SK-N-SH treated with all-trans-retinoic acid at 6 μM for 48 hours (cell line): ENCODE results near the gene ADAMTSL1.

ENCODE experiments used
- ATAC-seq: fragments of 200-7000 bp; cut with Tn5 transposase; 3 replicates; pipeline ENCODE4 v1.9.1; 2020; ENCODE audit warnings: mild to moderate bottlenecking, moderate library complexity
- ARNTL ChIP-seq: fragments of 450-650 bp; formaldehyde crosslinking; IDR thresholded peaks from 2 replicates; pipeline ENCODE4 v1.5.0; 2020; ENCODE audit warnings: low read depth, mild to moderate bottlenecking, moderate library complexity, borderline replicate concordance
- BACH2 ChIP-seq: fragments of 250-450 bp; sonication (Bioruptor Pico); IDR thresholded peaks from 2 replicates; pipeline ENCODE4 v1.9.0; 2021; ENCODE audit warnings: mild to moderate bottlenecking, borderline replicate concordance
- CREB5 ChIP-seq: fragments of 250-450 bp; sonication (Bioruptor Pico); IDR thresholded peaks from 2 replicates; pipeline ENCODE4 v1.5.1; 2020; ENCODE audit warnings: low read depth, mild to moderate bottlenecking, moderate library complexity
- CSDC2 ChIP-seq: fragments of 250-450 bp; sonication (Bioruptor Pico); IDR thresholded peaks from 2 replicates; pipeline ENCODE4 v1.5.0; 2020; ENCODE audit warnings: mild to moderate bottlenecking, moderate library complexity
- CSRNP3 ChIP-seq: fragments of 250-450 bp; sonication (Bioruptor Pico); IDR thresholded peaks from 2 replicates; pipeline ENCODE4 v1.5.1; 2021; ENCODE audit warnings: mild to moderate bottlenecking, moderate library complexity
- ESRRG ChIP-seq: fragments of 250-450 bp; sonication (Bioruptor Pico); IDR thresholded peaks from 2 replicates; pipeline ENCODE4 v1.6.1; 2021; ENCODE audit warnings: mild to moderate bottlenecking
- GLIS3 ChIP-seq: fragments of 250-450 bp; sonication (Bioruptor Pico); IDR thresholded peaks from 2 replicates; pipeline ENCODE4 v1.5.0; 2020; ENCODE audit warnings: mild to moderate bottlenecking, moderate library complexity
- ISL1 ChIP-seq: fragments of 250-450 bp; sonication (Bioruptor Pico); IDR thresholded peaks from 2 replicates; pipeline ENCODE4 v2.1.2; 2022; ENCODE audit warnings: mild to moderate bottlenecking, moderate library complexity
- PPARA ChIP-seq: fragments of 250-450 bp; sonication (Bioruptor Pico); IDR thresholded peaks from 2 replicates; pipeline ENCODE4 v1.5.0; 2020; ENCODE audit warnings: mild to moderate bottlenecking, borderline replicate concordance
- SNAI2 ChIP-seq: fragments of 250-450 bp; sonication (Bioruptor Pico); IDR thresholded peaks from 2 replicates; pipeline ENCODE4 v1.5.0; 2020; ENCODE audit warnings: mild to moderate bottlenecking, moderate library complexity
- TCF4 ChIP-seq: fragments of 250-450 bp; sonication (Bioruptor Pico); IDR thresholded peaks from 2 replicates; pipeline ENCODE4 v1.8.0; 2021; ENCODE audit warnings: mild to moderate bottlenecking, moderate library complexity, borderline replicate concordance
- TOX ChIP-seq: fragments of 250-450 bp; sonication (Bioruptor Pico); IDR thresholded peaks from 2 replicates; pipeline ENCODE4 v1.8.0; 2021; ENCODE audit warnings: mild to moderate bottlenecking, moderate library complexity, borderline replicate concordance
- ZC3H10 ChIP-seq: fragments of 250-450 bp; sonication (Bioruptor Pico); IDR thresholded peaks from 2 replicates; pipeline ENCODE4 v1.5.1; 2021; ENCODE audit warnings: mild to moderate bottlenecking, moderate library complexity
- ZFP3 ChIP-seq: fragments of 250-450 bp; sonication (Bioruptor Pico); IDR thresholded peaks from 2 replicates; pipeline ENCODE4 v1.5.0; 2020; ENCODE audit warnings: mild to moderate bottlenecking, moderate library complexity
- ZFP30 ChIP-seq: fragments of 450-650 bp; formaldehyde crosslinking; IDR thresholded peaks from 2 replicates; pipeline ENCODE4 v1.5.0; 2022; ENCODE audit warnings: mild to moderate bottlenecking, moderate library complexity
- ZNF70 ChIP-seq: fragments of 450-650 bp; formaldehyde crosslinking; IDR thresholded peaks from 2 replicates; pipeline ENCODE4 v1.5.0; 2020; ENCODE audit warnings: mild to moderate bottlenecking, moderate library complexity
- ZNF8 ChIP-seq: fragments of 450-650 bp; formaldehyde crosslinking; IDR thresholded peaks from 2 replicates; pipeline ENCODE4 v1.5.0; 2020; ENCODE audit warnings: mild to moderate bottlenecking, moderate library complexity
- TF ChIP-seq, protein P1 (sequence below): fragments of 250-450 bp; sonication (Bioruptor Pico); IDR thresholded peaks from 2 replicates; pipeline ENCODE4 v1.5.0; 2020; ENCODE audit warnings: mild to moderate bottlenecking, moderate library complexity
- TF ChIP-seq, protein P2 (sequence below): fragments of 250-450 bp; sonication (Bioruptor Pico); IDR thresholded peaks from 2 replicates; pipeline ENCODE4 v1.8.0; 2020; ENCODE audit warnings: mild to moderate bottlenecking, moderate library complexity, borderline replicate concordance
- TF ChIP-seq, protein P3 (sequence below): fragments of 250-450 bp; sonication (Bioruptor Pico); IDR thresholded peaks from 2 replicates; pipeline ENCODE4 v1.8.0; 2021; ENCODE audit warnings: low read depth, mild to moderate bottlenecking, moderate library complexity, borderline replicate concordance

ADAMTSL1 gene

GRCh38 chr9:18438300-18438925 is 35.5 kb upstream of the ADAMTSL1 start:
- no peak for TF ChIP-seq BACH2 (CRISPR knock-in tag)
- no peak for TF ChIP-seq TCF4 (CRISPR knock-in tag)
- TF ChIP-seq ZFP30: no peak
- TF ChIP-seq ZC3H10 (CRISPR knock-in tag): no peak
- TF ChIP-seq CSRNP3: no peak
- TF ChIP-seq ZNF8: no peak
- peak; percentile 75 for ATAC-seq

DNA sequence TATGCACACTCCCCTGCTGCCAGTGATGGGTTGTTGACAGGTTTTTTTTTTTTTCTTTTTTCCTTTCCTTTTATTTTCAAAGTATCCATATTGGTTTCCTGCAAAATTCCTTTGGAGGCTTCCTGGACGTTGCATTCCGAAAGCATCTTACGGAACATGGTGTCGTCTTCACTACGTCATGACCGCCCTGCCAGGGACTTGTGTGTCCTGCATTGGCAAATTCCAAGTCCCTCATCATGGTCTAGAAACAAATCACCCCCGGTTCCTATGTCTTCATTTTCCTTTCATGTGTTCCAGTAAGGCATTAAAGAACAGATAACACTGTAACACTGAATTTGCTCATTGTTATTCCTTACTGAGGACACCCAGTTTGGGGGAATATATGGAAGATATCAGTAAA is 35.0 kb upstream of the ADAMTSL1 start:
- TF ChIP-seq SNAI2 (CRISPR knock-in tag) (no peak), ZC3H10 (CRISPR knock-in tag) (no peak), TOX (CRISPR knock-in tag) (no peak), TCF4 (CRISPR knock-in tag) (no peak), ZFP3 (CRISPR knock-in tag) (no peak), ARNTL (CRISPR knock-in tag) (no peak), GLIS3 (CRISPR knock-in tag) (no peak), ISL1 (CRISPR knock-in tag) (no peak), ZNF8 (no peak), ZNF70 (no peak), ESRRG (no peak), ZFP30 (no peak), PPARA (CRISPR knock-in tag) (no peak), BACH2 (CRISPR knock-in tag) (no peak), CSRNP3 (no peak), CREB5 (CRISPR knock-in tag) (no peak), CSDC2 (no peak)
- TF ChIP-seq, protein P1, sequence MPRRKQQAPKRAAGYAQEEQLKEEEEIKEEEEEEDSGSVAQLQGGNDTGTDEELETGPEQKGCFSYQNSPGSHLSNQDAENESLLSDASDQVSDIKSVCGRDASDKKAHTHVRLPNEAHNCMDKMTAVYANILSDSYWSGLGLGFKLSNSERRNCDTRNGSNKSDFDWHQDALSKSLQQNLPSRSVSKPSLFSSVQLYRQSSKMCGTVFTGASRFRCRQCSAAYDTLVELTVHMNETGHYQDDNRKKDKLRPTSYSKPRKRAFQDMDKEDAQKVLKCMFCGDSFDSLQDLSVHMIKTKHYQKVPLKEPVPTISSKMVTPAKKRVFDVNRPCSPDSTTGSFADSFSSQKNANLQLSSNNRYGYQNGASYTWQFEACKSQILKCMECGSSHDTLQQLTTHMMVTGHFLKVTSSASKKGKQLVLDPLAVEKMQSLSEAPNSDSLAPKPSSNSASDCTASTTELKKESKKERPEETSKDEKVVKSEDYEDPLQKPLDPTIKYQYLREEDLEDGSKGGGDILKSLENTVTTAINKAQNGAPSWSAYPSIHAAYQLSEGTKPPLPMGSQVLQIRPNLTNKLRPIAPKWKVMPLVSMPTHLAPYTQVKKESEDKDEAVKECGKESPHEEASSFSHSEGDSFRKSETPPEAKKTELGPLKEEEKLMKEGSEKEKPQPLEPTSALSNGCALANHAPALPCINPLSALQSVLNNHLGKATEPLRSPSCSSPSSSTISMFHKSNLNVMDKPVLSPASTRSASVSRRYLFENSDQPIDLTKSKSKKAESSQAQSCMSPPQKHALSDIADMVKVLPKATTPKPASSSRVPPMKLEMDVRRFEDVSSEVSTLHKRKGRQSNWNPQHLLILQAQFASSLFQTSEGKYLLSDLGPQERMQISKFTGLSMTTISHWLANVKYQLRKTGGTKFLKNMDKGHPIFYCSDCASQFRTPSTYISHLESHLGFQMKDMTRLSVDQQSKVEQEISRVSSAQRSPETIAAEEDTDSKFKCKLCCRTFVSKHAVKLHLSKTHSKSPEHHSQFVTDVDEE (CRISPR knock-in tag): no peak
- TF ChIP-seq, protein P2, sequence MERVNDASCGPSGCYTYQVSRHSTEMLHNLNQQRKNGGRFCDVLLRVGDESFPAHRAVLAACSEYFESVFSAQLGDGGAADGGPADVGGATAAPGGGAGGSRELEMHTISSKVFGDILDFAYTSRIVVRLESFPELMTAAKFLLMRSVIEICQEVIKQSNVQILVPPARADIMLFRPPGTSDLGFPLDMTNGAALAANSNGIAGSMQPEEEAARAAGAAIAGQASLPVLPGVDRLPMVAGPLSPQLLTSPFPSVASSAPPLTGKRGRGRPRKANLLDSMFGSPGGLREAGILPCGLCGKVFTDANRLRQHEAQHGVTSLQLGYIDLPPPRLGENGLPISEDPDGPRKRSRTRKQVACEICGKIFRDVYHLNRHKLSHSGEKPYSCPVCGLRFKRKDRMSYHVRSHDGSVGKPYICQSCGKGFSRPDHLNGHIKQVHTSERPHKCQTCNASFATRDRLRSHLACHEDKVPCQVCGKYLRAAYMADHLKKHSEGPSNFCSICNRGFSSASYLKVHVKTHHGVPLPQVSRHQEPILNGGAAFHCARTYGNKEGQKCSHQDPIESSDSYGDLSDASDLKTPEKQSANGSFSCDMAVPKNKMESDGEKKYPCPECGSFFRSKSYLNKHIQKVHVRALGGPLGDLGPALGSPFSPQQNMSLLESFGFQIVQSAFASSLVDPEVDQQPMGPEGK (CRISPR knock-in tag): no peak
- TF ChIP-seq, protein P3, sequence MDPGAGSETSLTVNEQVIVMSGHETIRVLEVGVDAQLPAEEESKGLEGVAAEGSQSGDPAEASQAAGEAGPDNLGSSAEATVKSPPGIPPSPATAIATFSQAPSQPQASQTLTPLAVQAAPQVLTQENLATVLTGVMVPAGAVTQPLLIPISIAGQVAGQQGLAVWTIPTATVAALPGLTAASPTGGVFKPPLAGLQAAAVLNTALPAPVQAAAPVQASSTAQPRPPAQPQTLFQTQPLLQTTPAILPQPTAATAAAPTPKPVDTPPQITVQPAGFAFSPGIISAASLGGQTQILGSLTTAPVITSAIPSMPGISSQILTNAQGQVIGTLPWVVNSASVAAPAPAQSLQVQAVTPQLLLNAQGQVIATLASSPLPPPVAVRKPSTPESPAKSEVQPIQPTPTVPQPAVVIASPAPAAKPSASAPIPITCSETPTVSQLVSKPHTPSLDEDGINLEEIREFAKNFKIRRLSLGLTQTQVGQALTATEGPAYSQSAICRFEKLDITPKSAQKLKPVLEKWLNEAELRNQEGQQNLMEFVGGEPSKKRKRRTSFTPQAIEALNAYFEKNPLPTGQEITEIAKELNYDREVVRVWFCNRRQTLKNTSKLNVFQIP (CRISPR knock-in tag): no peak
- ATAC-seq: no peak
